Mesendoderm (in vitro differentiated cells): Measurements from ENCODE around the gene PAOX.
"Not testable (repeated sequence)": the region's sequence is repeated elsewhere in the genome, so short reads cannot be mapped to it uniquely, and the experiment has no call there.

Experiments used
- DNase-seq: peaks from one replicate; pipeline ENCODE4 v3.0.0; 2013
- H2AK5ac ChIP-seq: 2 replicates; pipeline ENCODE4 v1.6.1; 2013; ENCODE audit warnings: low read length, inconsistent platforms
- H2BK120ac ChIP-seq: 2 replicates; pipeline ENCODE4 v1.6.1; 2013; ENCODE audit warnings: low read depth, mild to moderate bottlenecking, low read length, moderate library complexity, mixed read lengths
- H2BK15ac ChIP-seq: replicated peaks from 2 replicates; pipeline ENCODE4 v1.6.1; 2013; ENCODE audit warnings: low read depth, mild to moderate bottlenecking, moderate library complexity
- H2BK5ac ChIP-seq: 2 replicates; pipeline ENCODE4 v1.6.1; 2013; ENCODE audit warnings: low read length, inconsistent platforms
- H3K18ac ChIP-seq: 2 replicates; pipeline ENCODE4 v1.6.1; 2013; ENCODE audit warnings: mild to moderate bottlenecking, low read length, mixed read lengths
- H3K23ac ChIP-seq: one replicate; pipeline ENCODE4 v1.6.1; 2013; ENCODE audit warnings: low read length
- H3K27ac ChIP-seq: 2 replicates; pipeline ENCODE4 v1.5.1; 2013; ENCODE audit warnings: low read depth, mild to moderate bottlenecking, inconsistent platforms, low read length, moderate library complexity
- H3K27me3 ChIP-seq: 2 replicates; pipeline ENCODE4 v1.6.1; 2013; ENCODE audit warnings: low read length, control low read depth, mild to moderate bottlenecking, inconsistent platforms; ENCODE audit not compliant: insufficient read depth, poor library complexity
- H3K36me3 ChIP-seq: 2 replicates; pipeline ENCODE4 v1.6.1; 2013; ENCODE audit warnings: low read length, inconsistent platforms; ENCODE audit not compliant: control insufficient read depth, insufficient read depth
- H3K4ac ChIP-seq: one replicate; pipeline ENCODE4 v1.6.1; 2013; ENCODE audit warnings: low read depth, mild to moderate bottlenecking, low read length, moderate library complexity
- H3K4me1 ChIP-seq: 2 replicates; pipeline ENCODE4 v1.6.1; 2013; ENCODE audit warnings: low read depth, low read length, inconsistent platforms; ENCODE audit not compliant: control insufficient read depth
- H3K4me2 ChIP-seq: 2 replicates; pipeline ENCODE4 v1.6.1; 2013; ENCODE audit warnings: low read length
- H3K4me3 ChIP-seq: 2 replicates; pipeline ENCODE4 v1.5.1; 2013; ENCODE audit warnings: mild to moderate bottlenecking, low read length
- H3K56ac ChIP-seq: one replicate; pipeline ENCODE4 v1.6.1; 2013; ENCODE audit warnings: low read length
- H3K79me1 ChIP-seq: 2 replicates; pipeline ENCODE4 v1.6.1; 2013; ENCODE audit warnings: low read length, inconsistent platforms
- H3K79me2 ChIP-seq: 2 replicates; pipeline ENCODE4 v1.6.1; 2013; ENCODE audit warnings: mild to moderate bottlenecking, low read length; ENCODE audit not compliant: control insufficient read depth, insufficient read depth
- H3K9ac ChIP-seq: 2 replicates; pipeline ENCODE4 v1.6.1; 2013; ENCODE audit warnings: low read length, inconsistent platforms
- H4K5ac ChIP-seq: one replicate; pipeline ENCODE4 v1.6.1; 2013; ENCODE audit warnings: low read length
- H4K8ac ChIP-seq: one replicate; pipeline ENCODE4 v1.6.1; 2013; ENCODE audit warnings: low read depth, mild to moderate bottlenecking, control low read depth, low read length, moderate library complexity
- WGBS: extraction: QIAGEN DNeasy Blood & Tissue Kit; methylation state at CpG from one replicate; pipeline ENCODE4 v1.1.7; 2013; ENCODE audit warnings: low lambda C conversion rate, missing lambda C conversion rate; ENCODE audit not compliant: insufficient coverage; ENCODE audit errors: extremely low coverage; 5-methylcytosine and 5-hydroxymethylcytosine counted together

PAOX gene

GRCh38 chr10:133405272-133405671 lies 26.2 kb downstream of the PAOX start:
- WGBS = no CpG with 5 or more reads among the region's 2 CpGs
- DNase-seq = no peak
- H2BK5ac ChIP-seq = no peak overlapping the region
- H3K23ac ChIP-seq = no peak overlapping the region
- peaks cover 12% of the 10 kb centered on the region for H3K79me2 ChIP-seq
- no peak overlapping the region for H3K56ac ChIP-seq
- no peak overlapping the region for H3K4me3 ChIP-seq
- H4K8ac ChIP-seq = no peak overlapping the region
- no peak overlapping the region for H3K4me2 ChIP-seq
- no peaks in the 10 kb centered on the region for H3K27me3 ChIP-seq
- peaks cover 4% of the 10 kb centered on the region for H3K36me3 ChIP-seq
- no peak overlapping the region for H2AK5ac ChIP-seq
- no peak overlapping the region for H3K4ac ChIP-seq
- H3K27ac ChIP-seq = no peak overlapping the region
- no peak overlapping the region for H2BK120ac ChIP-seq
- H3K9ac ChIP-seq = no peak overlapping the region
- H3K18ac ChIP-seq = no peak overlapping the region
- no peaks in the 10 kb centered on the region for H3K4me1 ChIP-seq
- peaks cover 2% of the 10 kb centered on the region for H3K79me1 ChIP-seq
- no peak overlapping the region for H2BK15ac ChIP-seq
- no peak overlapping the region for H4K5ac ChIP-seq

- Histone ChIP-seq H3K36me3 (peaks cover 4% of the 10 kb centered on the region), H2BK15ac (no peak overlapping the region), H3K56ac (no peak overlapping the region), H3K4me2 (no peak overlapping the region), H3K27me3 (no peaks in the 10 kb centered on the region), H4K5ac (no peak overlapping the region), H4K8ac (no peak overlapping the region), H2BK120ac (no peak overlapping the region), H3K23ac (no peak overlapping the region), H2AK5ac (no peak overlapping the region), H3K79me2 (peaks cover 12% of the 10 kb centered on the region), H3K4me3 (no peak overlapping the region), H3K4me1 (no peaks in the 10 kb centered on the region), H3K4ac (no peak overlapping the region), H3K27ac (no peak overlapping the region), H2BK5ac (no peak overlapping the region), H3K18ac (no peak overlapping the region), H3K9ac (no peak overlapping the region), H3K79me1 (peaks cover 2% of the 10 kb centered on the region)
- no peak for DNase-seq
- no CpG with 5 or more reads among the region's 8 CpGs for WGBS
These were observed 26.9 kb downstream of the PAOX start for GRCh38 chr10:133405844-133406527.

GRCh38 chr10:133411523-133412380 lies 32.7 kb downstream of the PAOX start:
- H4K5ac ChIP-seq = no peak overlapping the region
- H3K27ac ChIP-seq = no peak overlapping the region
- H2BK15ac ChIP-seq = no peak overlapping the region
- no peak for DNase-seq
- no peak overlapping the region for H3K9ac ChIP-seq
- H2AK5ac ChIP-seq = no peak overlapping the region
- H3K18ac ChIP-seq = no peak overlapping the region
- H3K56ac ChIP-seq = no peak overlapping the region
- H3K4me2 ChIP-seq = no peak overlapping the region
- peaks cover 5% of the 10 kb centered on the region for H3K79me1 ChIP-seq
- WGBS = no CpG with 5 or more reads among the region's 7 CpGs
- H3K23ac ChIP-seq = no peak overlapping the region
- H3K4me3 ChIP-seq = no peak overlapping the region
- H2BK120ac ChIP-seq = no peak overlapping the region
- H2BK5ac ChIP-seq = no peak overlapping the region
- no peak overlapping the region for H4K8ac ChIP-seq
- no peak overlapping the region for H3K4ac ChIP-seq
- no peaks in the 10 kb centered on the region for H3K4me1 ChIP-seq
- peaks cover 11% of the 10 kb centered on the region for H3K79me2 ChIP-seq
- no peaks in the 10 kb centered on the region for H3K36me3 ChIP-seq
- no peaks in the 10 kb centered on the region for H3K27me3 ChIP-seq

- no peak overlapping the region for H2BK15ac ChIP-seq
- H2AK5ac ChIP-seq = no peak overlapping the region
- H3K4me2 ChIP-seq = no peak overlapping the region
- H3K18ac ChIP-seq = no peak overlapping the region
- no peaks in the 10 kb centered on the region for H3K27me3 ChIP-seq
- H3K9ac ChIP-seq = no peak overlapping the region
- no peak overlapping the region for H3K27ac ChIP-seq
- no peak for DNase-seq
- no peak overlapping the region for H3K4ac ChIP-seq
- H2BK120ac ChIP-seq = no peak overlapping the region
- no peak overlapping the region for H4K8ac ChIP-seq
- no peak overlapping the region for H4K5ac ChIP-seq
- H3K23ac ChIP-seq = no peak overlapping the region
- no peak overlapping the region for H3K4me3 ChIP-seq
- H3K79me2 ChIP-seq = peaks cover 7% of the 10 kb centered on the region
- H3K56ac ChIP-seq = no peak overlapping the region
- H3K79me1 ChIP-seq = peaks cover 5% of the 10 kb centered on the region
- no peaks in the 10 kb centered on the region for H3K36me3 ChIP-seq
- no peaks in the 10 kb centered on the region for H3K4me1 ChIP-seq
- no peak overlapping the region for H2BK5ac ChIP-seq
These were observed 33.3 kb downstream of the PAOX start for GRCh38 chr10:133412381-133412711.

GRCh38 chr10:133414401-133414800 lies 35.3 kb downstream of the PAOX start:
- H3K56ac ChIP-seq, H3K4me2 ChIP-seq, H3K27ac ChIP-seq, H3K18ac ChIP-seq, H3K79me2 ChIP-seq, H3K27me3 ChIP-seq, H4K5ac ChIP-seq, H3K4me1 ChIP-seq, DNase-seq, H3K4me3 ChIP-seq, H2BK120ac ChIP-seq, H3K23ac ChIP-seq, H2AK5ac ChIP-seq, H3K36me3 ChIP-seq, H2BK5ac ChIP-seq, H4K8ac ChIP-seq, H3K4ac ChIP-seq, H3K9ac ChIP-seq, H2BK15ac ChIP-seq, H3K79me1 ChIP-seq: not testable (repeated sequence)
- no CpG with 5 or more reads among the region's 23 CpGs for WGBS
